Hepatocyte (in vitro differentiated cells): ENCODE results near the gene EIF4G3. TPM values are rescaled to one million over a fixed set of nuclear protein-coding genes. Genes with fewer than 3 reads are reported as not detected.

Source experiments
- DNase-seq: peaks from one replicate; pipeline ENCODE4 v3.0.0-alpha.2; 2016; ENCODE audit warnings: low spot score
- H2AFZ ChIP-seq: fragments of 200-600 bp; sonication (generic); 2 replicates; pipeline ENCODE4 v1.6.0; 2016; ENCODE audit warnings: antibody characterized with exemption, mild to moderate bottlenecking
- H3K27ac ChIP-seq: fragments of 200-600 bp; sonication (generic); 2 replicates; pipeline ENCODE4 v1.5.1; 2016; ENCODE audit warnings: mild to moderate bottlenecking
- H3K27me3 ChIP-seq: fragments of 200-600 bp; sonication (generic); 2 replicates; pipeline ENCODE4 v1.6.1; 2016
- H3K36me3 ChIP-seq: fragments of 200-600 bp; sonication (generic); replicated peaks from 2 replicates; pipeline ENCODE4 v1.5.1; 2016; ENCODE audit warnings: low read depth; ENCODE audit not compliant: insufficient read depth
- H3K4me1 ChIP-seq: fragments of 200-600 bp; sonication (generic); 2 replicates; pipeline ENCODE4 v1.5.1; 2016; ENCODE audit warnings: mild to moderate bottlenecking, moderate library complexity; ENCODE audit not compliant: insufficient read depth
- H3K4me2 ChIP-seq: fragments of 200-600 bp; sonication (generic); 2 replicates; pipeline ENCODE4 v1.6.0; 2016
- H3K4me3 ChIP-seq: fragments of 200-600 bp; sonication (generic); 2 replicates; pipeline ENCODE4 v1.5.1; 2016; ENCODE audit warnings: mild to moderate bottlenecking
- H3K79me2 ChIP-seq: fragments of 200-600 bp; sonication (generic); 2 replicates; pipeline ENCODE4 v1.6.0; 2017; ENCODE audit warnings: mild to moderate bottlenecking
- H3K9me2 ChIP-seq: fragments of 200-600 bp; sonication (generic); replicated peaks from 2 replicates; pipeline ENCODE4 v1.6.0; 2017; ENCODE audit warnings: mild to moderate bottlenecking; ENCODE audit not compliant: insufficient read depth
- H3K9me3 ChIP-seq: fragments of 200-600 bp; sonication (generic); 2 replicates; pipeline ENCODE4 v1.5.1; 2016; ENCODE audit warnings: low read depth, mild to moderate bottlenecking
- H4K20me1 ChIP-seq: fragments of 200-600 bp; sonication (generic); 2 replicates; pipeline ENCODE4 v1.6.0; 2016; ENCODE audit warnings: mild to moderate bottlenecking; ENCODE audit not compliant: insufficient read depth, poor library complexity, severe bottlenecking
- EZH2 ChIP-seq: fragments of 200-600 bp; sonication (generic); IDR thresholded peaks from 2 replicates; pipeline ENCODE4 v1.6.1; 2016; ENCODE audit warnings: antibody characterized with exemption, mild to moderate bottlenecking, borderline replicate concordance
- EZH2phosphoT487 ChIP-seq: fragments of 200-600 bp; sonication (generic); IDR thresholded peaks from one replicate; pipeline ENCODE4 v1.6.1; 2018; ENCODE audit warnings: antibody characterized with exemption, mild to moderate bottlenecking, low read depth, moderate library complexity; ENCODE audit not compliant: unreplicated experiment, severe bottlenecking
- WGBS: methylation state at CpG from one replicate; pipeline ENCODE4 v1.1.6; 2016; ENCODE audit warnings: low lambda C conversion rate; ENCODE audit errors: missing lambda C conversion rate; 5-methylcytosine and 5-hydroxymethylcytosine counted together
- polyA plus RNA-seq: library from polyadenylated mRNA; unstranded; fragments of >200 nt; fragmentation: Nextera tagmentation; extraction: Ambion mirVana; gene quantifications from 2 replicates; pipeline ENCODE4 v1.2.1, GENCODE V29; 2016
- total RNA-seq: library from RNA; depleted of rRNA; stranded (reverse); fragments of >200 nt; gene quantifications from 2 replicates; pipeline ENCODE4 v1.2.3, GENCODE V29; 2014
- TF ChIP-seq, protein P1 (sequence below): fragments of 200-600 bp; sonication (generic); IDR thresholded peaks from 2 replicates; pipeline ENCODE4 v1.5.1; 2016; ENCODE audit warnings: antibody characterized with exemption, mild to moderate bottlenecking; ENCODE audit not compliant: poor library complexity

Gene EIF4G3
- total and polyA plus RNA-seq, 2 experiments from 2014 or later: 33.4 to 42.2 TPM

DNA sequence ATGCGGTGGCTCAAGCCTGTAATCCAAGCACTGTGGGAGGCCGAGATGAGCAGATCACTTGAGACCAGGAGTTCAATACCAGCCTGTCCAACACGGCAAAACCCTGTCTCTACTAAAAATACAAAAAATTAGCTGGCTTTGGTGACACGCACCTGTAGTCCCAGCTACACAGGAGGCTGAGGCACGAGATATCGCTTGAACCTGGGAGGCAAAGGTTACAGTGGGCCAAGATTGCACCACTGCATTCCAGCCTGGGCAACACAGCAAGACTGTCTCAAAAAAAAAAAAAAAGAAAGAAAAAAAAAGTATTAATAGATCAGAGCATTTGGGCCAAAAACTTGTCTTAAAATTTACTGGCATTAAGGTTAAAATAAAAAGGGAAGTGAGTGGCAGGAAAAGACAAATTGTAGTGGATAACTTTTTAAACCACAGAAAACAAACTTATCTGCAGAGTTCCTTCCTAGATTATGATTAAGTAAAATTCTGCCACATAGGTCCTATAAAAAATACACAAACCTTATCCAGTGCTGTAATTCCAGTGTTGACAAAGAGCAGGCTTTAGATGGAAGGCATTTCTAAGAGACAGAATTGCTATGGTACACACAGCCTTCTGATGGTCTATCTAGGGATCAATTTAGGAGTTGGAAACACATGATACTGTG lies 53.3 kb downstream of the EIF4G3 start:
- Histone ChIP-seq H3K4me3 (no peak overlapping the region), H3K36me3 (no peaks in the 10 kb centered on the region), H4K20me1 (no peaks in the 10 kb centered on the region), H2AFZ (no peak overlapping the region), H3K27ac (peak overlapping the region; percentile 45), H3K4me2 (no peak overlapping the region), H3K79me2 (peaks cover 47% of the 10 kb centered on the region), H3K9me3 (no peaks in the 10 kb centered on the region), H3K27me3 (no peaks in the 10 kb centered on the region), H3K4me1 (peaks cover 6% of the 10 kb centered on the region), H3K9me2 (no peaks in the 10 kb centered on the region)
- TF ChIP-seq, protein P1, sequence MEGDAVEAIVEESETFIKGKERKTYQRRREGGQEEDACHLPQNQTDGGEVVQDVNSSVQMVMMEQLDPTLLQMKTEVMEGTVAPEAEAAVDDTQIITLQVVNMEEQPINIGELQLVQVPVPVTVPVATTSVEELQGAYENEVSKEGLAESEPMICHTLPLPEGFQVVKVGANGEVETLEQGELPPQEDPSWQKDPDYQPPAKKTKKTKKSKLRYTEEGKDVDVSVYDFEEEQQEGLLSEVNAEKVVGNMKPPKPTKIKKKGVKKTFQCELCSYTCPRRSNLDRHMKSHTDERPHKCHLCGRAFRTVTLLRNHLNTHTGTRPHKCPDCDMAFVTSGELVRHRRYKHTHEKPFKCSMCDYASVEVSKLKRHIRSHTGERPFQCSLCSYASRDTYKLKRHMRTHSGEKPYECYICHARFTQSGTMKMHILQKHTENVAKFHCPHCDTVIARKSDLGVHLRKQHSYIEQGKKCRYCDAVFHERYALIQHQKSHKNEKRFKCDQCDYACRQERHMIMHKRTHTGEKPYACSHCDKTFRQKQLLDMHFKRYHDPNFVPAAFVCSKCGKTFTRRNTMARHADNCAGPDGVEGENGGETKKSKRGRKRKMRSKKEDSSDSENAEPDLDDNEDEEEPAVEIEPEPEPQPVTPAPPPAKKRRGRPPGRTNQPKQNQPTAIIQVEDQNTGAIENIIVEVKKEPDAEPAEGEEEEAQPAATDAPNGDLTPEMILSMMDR: no peak
- no peak for TF ChIP-seq EZH2phosphoT487
- 89% methylated on average over 6 of the region's 6 CpGs for WGBS
- DNase-seq: no peak

GRCh38 chr1:21121764-21122471 lies 54.8 kb downstream of the EIF4G3 start:
- Histone ChIP-seq H3K4me3 (no peak overlapping the region), H4K20me1 (no peaks in the 10 kb centered on the region), H3K9me2 (no peaks in the 10 kb centered on the region), H2AFZ (no peak overlapping the region), H3K27ac (no peak overlapping the region), H3K27me3 (no peaks in the 10 kb centered on the region), H3K4me2 (no peak overlapping the region), H3K9me3 (no peaks in the 10 kb centered on the region), H3K4me1 (peaks cover 16% of the 10 kb centered on the region), H3K36me3 (no peaks in the 10 kb centered on the region), H3K79me2 (peaks cover 49% of the 10 kb centered on the region)
- DNase-seq: no peak
- 93% methylated on average over 4 of the region's 4 CpGs for WGBS
- no peak for TF ChIP-seq EZH2phosphoT487
- no peak for TF ChIP-seq EZH2
- TF ChIP-seq, protein P1: no peak

- DNase-seq: no peak
- H3K36me3 ChIP-seq: no peaks in the 10 kb centered on the region
- H3K27me3 ChIP-seq: no peaks in the 10 kb centered on the region
- H3K9me3 ChIP-seq: no peaks in the 10 kb centered on the region
- H3K4me1 ChIP-seq: peaks cover 10% of the 10 kb centered on the region
- WGBS: 94% methylated on average over 6 of the region's 6 CpGs
- H2AFZ ChIP-seq: no peak overlapping the region
- TF ChIP-seq EZH2phosphoT487 (no peak), EZH2 (no peak)
- TF ChIP-seq, protein P1: no peak
- no peak overlapping the region for H3K4me2 ChIP-seq
- H4K20me1 ChIP-seq: no peaks in the 10 kb centered on the region
- peaks cover 51% of the 10 kb centered on the region for H3K79me2 ChIP-seq
- no peak overlapping the region for H3K27ac ChIP-seq
- H3K4me3 ChIP-seq: no peak overlapping the region
- H3K9me2 ChIP-seq: no peaks in the 10 kb centered on the region
Measured at GRCh38 chr1:21118167-21118566, 58.5 kb downstream of the EIF4G3 start.
